ENCODE results near the gene ZBTB32. TPM values are rescaled to one million over a fixed set of nuclear protein-coding genes. Genes with fewer than 3 reads are reported as not detected.

ZBTB32 gene
- total RNA-seq, 4 donors from 2014 or later = not detected

DNA sequence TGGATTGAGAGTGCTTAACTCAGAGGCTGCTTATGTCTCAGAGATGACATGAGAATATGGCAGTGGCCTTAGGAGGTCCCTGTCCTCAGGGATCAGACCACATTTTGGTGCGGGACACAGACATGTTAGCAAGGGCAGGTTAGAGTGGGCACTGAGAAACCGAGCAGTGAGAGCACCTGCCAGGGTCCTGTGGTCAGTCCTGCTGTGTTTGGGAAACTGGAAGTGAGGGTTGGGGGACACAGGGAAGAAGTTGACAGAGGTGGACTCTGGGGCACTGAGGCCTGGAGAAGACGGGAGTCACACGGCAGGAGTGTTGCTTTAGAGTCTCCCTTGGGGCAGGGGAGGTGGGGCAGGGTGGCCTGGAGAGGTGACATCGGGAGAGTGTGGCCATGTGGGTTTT, 30.5 kb downstream of the ZBTB32 start:
- H3K9me3 ChIP-seq = no peaks in the 10 kb centered on the region
- no peak overlapping the region for H3K4me3 ChIP-seq
- H3K27ac ChIP-seq = no peak overlapping the region
- DNase-seq = no peak
- no peaks in the 10 kb centered on the region for H3K36me3 ChIP-seq
- no peaks in the 10 kb centered on the region for H3K27me3 ChIP-seq
- peaks cover 0 to 6% of the 10 kb centered on the region in 2 donors for H3K4me1 ChIP-seq
- no peak for TF ChIP-seq POLR2A (IDR thresholded peaks at IDR 0.05)
- TF ChIP-seq, protein P1, sequence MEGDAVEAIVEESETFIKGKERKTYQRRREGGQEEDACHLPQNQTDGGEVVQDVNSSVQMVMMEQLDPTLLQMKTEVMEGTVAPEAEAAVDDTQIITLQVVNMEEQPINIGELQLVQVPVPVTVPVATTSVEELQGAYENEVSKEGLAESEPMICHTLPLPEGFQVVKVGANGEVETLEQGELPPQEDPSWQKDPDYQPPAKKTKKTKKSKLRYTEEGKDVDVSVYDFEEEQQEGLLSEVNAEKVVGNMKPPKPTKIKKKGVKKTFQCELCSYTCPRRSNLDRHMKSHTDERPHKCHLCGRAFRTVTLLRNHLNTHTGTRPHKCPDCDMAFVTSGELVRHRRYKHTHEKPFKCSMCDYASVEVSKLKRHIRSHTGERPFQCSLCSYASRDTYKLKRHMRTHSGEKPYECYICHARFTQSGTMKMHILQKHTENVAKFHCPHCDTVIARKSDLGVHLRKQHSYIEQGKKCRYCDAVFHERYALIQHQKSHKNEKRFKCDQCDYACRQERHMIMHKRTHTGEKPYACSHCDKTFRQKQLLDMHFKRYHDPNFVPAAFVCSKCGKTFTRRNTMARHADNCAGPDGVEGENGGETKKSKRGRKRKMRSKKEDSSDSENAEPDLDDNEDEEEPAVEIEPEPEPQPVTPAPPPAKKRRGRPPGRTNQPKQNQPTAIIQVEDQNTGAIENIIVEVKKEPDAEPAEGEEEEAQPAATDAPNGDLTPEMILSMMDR (IDR thresholded peaks at IDR 0.05) = no peak
- intact Hi-C loops (cut with DNase I; ENCODE audit: low total_unique reads) = no loop called here

DNA sequence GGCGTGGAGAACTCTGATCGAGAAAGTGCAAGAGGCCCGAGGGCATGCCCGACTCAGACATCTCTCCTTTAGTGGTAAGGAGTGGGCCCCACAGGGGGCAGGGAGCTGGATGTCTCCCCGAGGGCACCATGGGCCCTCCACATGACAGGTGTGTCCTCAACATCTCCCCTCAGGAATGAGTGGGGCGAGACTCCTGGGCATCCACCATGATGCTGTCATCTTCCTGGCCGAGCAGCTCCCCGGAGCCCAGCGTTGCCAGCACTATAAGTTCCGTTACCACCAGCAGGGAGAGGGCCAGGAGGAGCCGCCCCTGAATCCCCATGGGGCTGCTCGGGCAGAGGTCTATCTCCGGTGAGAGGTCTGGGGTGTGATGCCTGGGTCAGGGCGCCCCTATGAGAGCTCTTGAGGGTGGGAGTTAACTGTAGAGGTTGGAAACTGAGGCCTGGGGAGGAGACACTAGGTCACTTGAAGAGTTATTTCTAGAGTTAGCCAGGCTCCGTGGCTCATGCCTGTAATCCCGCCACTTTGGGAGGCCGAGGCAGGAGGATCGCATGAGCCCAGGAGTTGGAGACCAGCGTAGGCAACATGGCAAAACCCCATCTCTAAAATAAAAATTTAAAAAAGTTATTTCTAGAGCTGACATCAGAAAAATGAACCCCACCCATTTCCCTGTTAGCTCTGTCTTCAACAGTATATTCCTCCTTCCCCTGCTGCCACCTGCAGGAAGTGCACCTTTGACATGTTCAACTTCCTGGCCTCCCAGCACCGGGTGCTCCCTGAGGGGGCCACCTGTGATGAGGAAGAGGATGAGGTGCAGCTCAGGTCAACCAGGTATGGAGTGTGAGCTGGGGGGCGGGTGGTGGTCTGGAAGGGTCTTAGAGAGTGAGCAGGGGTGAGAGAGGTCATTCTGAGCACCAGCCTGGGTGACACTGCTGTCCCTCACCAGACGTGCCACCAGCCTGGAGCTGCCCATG, 32.8 kb downstream of the ZBTB32 start:
- intact Hi-C loops (cut with DNase I; ENCODE audit: low total_unique reads) = no loop called here
- H3K4me1 ChIP-seq = peaks cover 0 to 10% of the 10 kb centered on the region in 2 donors
- TF ChIP-seq, protein P1 (IDR thresholded peaks at IDR 0.05) = no peak
- no peak for TF ChIP-seq POLR2A (IDR thresholded peaks at IDR 0.05)
- H3K27me3 ChIP-seq = no peaks in the 10 kb centered on the region
- no peaks in the 10 kb centered on the region for H3K36me3 ChIP-seq
- no peak for DNase-seq
- no peak overlapping the region for H3K4me3 ChIP-seq
- no peak overlapping the region for H3K27ac ChIP-seq
- no peaks in the 10 kb centered on the region for H3K9me3 ChIP-seq

- H3K4me1 ChIP-seq = peaks cover 0 to 10% of the 10 kb centered on the region in 2 donors
- no peaks in the 10 kb centered on the region for H3K9me3 ChIP-seq
- no peaks in the 10 kb centered on the region for H3K36me3 ChIP-seq
- no peak overlapping the region for H3K27ac ChIP-seq
- no peak for DNase-seq
- H3K4me3 ChIP-seq = no peak overlapping the region
- intact Hi-C loops (cut with DNase I; ENCODE audit: low total_unique reads) = no loop called here
- no peaks in the 10 kb centered on the region for H3K27me3 ChIP-seq
- TF ChIP-seq POLR2A (IDR thresholded peaks at IDR 0.05) = no peak
- TF ChIP-seq, protein P1 (IDR thresholded peaks at IDR 0.05) = no peak
These were observed 33.9 kb downstream of the ZBTB32 start for GRCh38 chr19:35738021-35738886.

GRCh38 chr19:35738887-35739229, 34.5 kb downstream of the ZBTB32 start:
- TF ChIP-seq, protein P1 (IDR thresholded peaks at IDR 0.05) = no peak
- no peak for TF ChIP-seq POLR2A (IDR thresholded peaks at IDR 0.05)

More at GRCh38 chr19:35738887-35739229, 34.5 kb downstream of the ZBTB32 start:
- Histone ChIP-seq H3K27ac (no peak overlapping the region), H3K9me3 (no peaks in the 10 kb centered on the region), H3K36me3 (no peaks in the 10 kb centered on the region), H3K4me1 (peaks cover 0 to 10% of the 10 kb centered on the region in 2 donors), H3K27me3 (no peaks in the 10 kb centered on the region), H3K4me3 (no peak overlapping the region)
- intact Hi-C loops (cut with DNase I; ENCODE audit: low total_unique reads) = no loop called here
- no peak for DNase-seq

All from uterus (tissue), 4 donors.